H9 (cell line): ENCODE measurements around the gene PKD1. TPM values are rescaled to one million over a fixed set of nuclear protein-coding genes. Genes with fewer than 3 reads are reported as not detected.
"Not testable (repeated sequence)": the region's sequence is repeated elsewhere in the genome, so short reads cannot be mapped to it uniquely, and the experiment has no call there.

Experiments used
- DNase-seq: peaks from one replicate; pipeline ENCODE4 v3.0.0-alpha.2; 2017
- H2AFZ ChIP-seq: one replicate; pipeline ENCODE4 v1.6.1; 2013; ENCODE audit warnings: mild to moderate bottlenecking, low read length, control low read depth, moderate library complexity
- H2AK5ac ChIP-seq: 2 replicates; pipeline ENCODE4 v1.6.1; 2013; ENCODE audit warnings: low read length, control low read depth, mixed read lengths; ENCODE audit not compliant: insufficient read length
- H2BK120ac ChIP-seq: one replicate; pipeline ENCODE4 v1.6.1; 2013; ENCODE audit warnings: low read depth, mild to moderate bottlenecking, low read length, control low read depth, inconsistent platforms; ENCODE audit not compliant: poor library complexity, severe bottlenecking
- H2BK12ac ChIP-seq: 2 replicates; pipeline ENCODE4 v1.6.1; 2013; ENCODE audit warnings: low read length, control low read depth, mixed read lengths, low read depth; ENCODE audit not compliant: insufficient read length
- H2BK15ac ChIP-seq: 2 replicates; pipeline ENCODE4 v1.6.1; 2013; ENCODE audit warnings: low read depth, low read length, control low read depth
- H2BK20ac ChIP-seq: one replicate; pipeline ENCODE4 v1.6.1; 2013; ENCODE audit warnings: low read depth, mild to moderate bottlenecking, low read length, control low read depth, inconsistent platforms; ENCODE audit not compliant: poor library complexity, severe bottlenecking
- H2BK5ac ChIP-seq: 2 replicates; pipeline ENCODE4 v1.6.1; 2013; ENCODE audit warnings: low read length, control low read depth, mixed read lengths; ENCODE audit not compliant: insufficient read length
- H3K14ac ChIP-seq: 2 replicates; pipeline ENCODE4 v1.6.1; 2013; ENCODE audit warnings: low read length, control low read depth; ENCODE audit not compliant: insufficient read depth
- H3K18ac ChIP-seq: 2 replicates; pipeline ENCODE4 v1.6.1; 2013; ENCODE audit warnings: low read depth, mild to moderate bottlenecking, mixed read lengths, low read length, control low read depth; ENCODE audit not compliant: insufficient read length
- H3K23ac ChIP-seq: 2 replicates; pipeline ENCODE4 v1.6.1; 2013; ENCODE audit warnings: low read length, control low read depth, mixed read lengths, low read depth; ENCODE audit not compliant: insufficient read length
- H3K23me2 ChIP-seq: 2 replicates; pipeline ENCODE4 v1.6.1; 2013; ENCODE audit warnings: low read depth, mild to moderate bottlenecking, mixed read lengths, low read length, control low read depth; ENCODE audit not compliant: insufficient read length, poor library complexity, severe bottlenecking
- H3K27ac ChIP-seq: 2 replicates; pipeline ENCODE4 v1.5.1; 2013; ENCODE audit warnings: low read length, control low read depth, mixed read lengths, low read depth; ENCODE audit not compliant: insufficient read length
- H3K27me3 ChIP-seq: 2 replicates; pipeline ENCODE4 v1.6.1; 2013; ENCODE audit warnings: low read length, control low read depth, inconsistent platforms; ENCODE audit not compliant: insufficient read depth
- H3K4ac ChIP-seq: 2 replicates; pipeline ENCODE4 v1.6.1; 2013; ENCODE audit warnings: low read depth, mild to moderate bottlenecking, control low read depth, inconsistent platforms, low read length, moderate library complexity
- H3K4me1 ChIP-seq: 2 replicates; pipeline ENCODE4 v1.6.1; 2013; ENCODE audit warnings: low read length, control low read depth, inconsistent platforms; ENCODE audit not compliant: insufficient read depth
- H3K4me2 ChIP-seq: 2 replicates; pipeline ENCODE4 v1.6.1; 2013; ENCODE audit warnings: low read length, control low read depth, mixed read lengths; ENCODE audit not compliant: insufficient read length, insufficient read depth
- H3K56ac ChIP-seq: 2 replicates; pipeline ENCODE4 v1.6.1; 2013; ENCODE audit warnings: low read depth, mild to moderate bottlenecking, mixed read lengths, low read length, control low read depth; ENCODE audit not compliant: insufficient read length
- H3K79me1 ChIP-seq: 2 replicates; pipeline ENCODE4 v1.6.1; 2013; ENCODE audit warnings: low read depth, mild to moderate bottlenecking, moderate library complexity, low read length, control low read depth, inconsistent platforms; ENCODE audit not compliant: insufficient read depth, poor library complexity, severe bottlenecking
- H3K79me2 ChIP-seq: 2 replicates; pipeline ENCODE4 v1.6.1; 2013; ENCODE audit warnings: low read length, control low read depth, inconsistent platforms; ENCODE audit not compliant: insufficient read depth
- H3K9ac ChIP-seq: 2 replicates; pipeline ENCODE4 v1.6.1; 2013; ENCODE audit warnings: low read length, control low read depth, mixed read lengths; ENCODE audit not compliant: insufficient read length; ENCODE audit errors: extremely low read depth
- H3K9me3 ChIP-seq: one replicate; pipeline ENCODE4 v1.6.1; 2013; ENCODE audit warnings: low read depth, low read length, inconsistent platforms; ENCODE audit not compliant: control insufficient read depth
- H3T11ph ChIP-seq: one replicate; pipeline ENCODE4 v1.6.1; 2013; ENCODE audit warnings: mild to moderate bottlenecking, low read length, control low read depth, inconsistent platforms
- H4K20me1 ChIP-seq: one replicate; pipeline ENCODE4 v1.6.1; 2013; ENCODE audit not compliant: control insufficient read depth, insufficient read length, insufficient read depth
- H4K5ac ChIP-seq: 2 replicates; pipeline ENCODE4 v1.6.1; 2013; ENCODE audit warnings: low read depth, mild to moderate bottlenecking, mixed read lengths, low read length, control low read depth; ENCODE audit not compliant: insufficient read length
- H4K8ac ChIP-seq: replicated peaks from 2 replicates; pipeline ENCODE4 v1.6.1; 2013; ENCODE audit warnings: low read length, control low read depth, mixed read lengths, low read depth; ENCODE audit not compliant: insufficient read length
- H4K91ac ChIP-seq: 2 replicates; pipeline ENCODE4 v1.6.1; 2013; ENCODE audit warnings: low read depth, mild to moderate bottlenecking, moderate library complexity, mixed read lengths, low read length, control low read depth; ENCODE audit not compliant: insufficient read length
- H3K27ac Mint-ChIP-seq, 3 experiments: 2 replicates in 2 of 3; 3 replicates in 1 of 3; pipeline ENCODE4 v1.8.0; 2020 to 2021; ENCODE audit warnings: mixed read lengths in 3 of 3, mild to moderate bottlenecking in 1 of 3, moderate library complexity in 1 of 3
- H3K27me3 Mint-ChIP-seq: 2 replicates; pipeline ENCODE4 v1.8.0; 2021; ENCODE audit warnings: low read depth, mild to moderate bottlenecking, moderate library complexity, mixed read lengths
- H3K36me3 Mint-ChIP-seq, 3 experiments: 2 replicates in 2 of 3; 3 replicates in 1 of 3; pipeline ENCODE4 v1.8.0; 2020 to 2021; ENCODE audit warnings: low read depth in 3 of 3, mixed read lengths in 3 of 3; ENCODE audit not compliant: insufficient read depth in 1 of 3
- H3K4me1 Mint-ChIP-seq, 2 experiments: 2 replicates each; pipeline ENCODE4 v1.8.0; 2020; ENCODE audit warnings: mixed read lengths in 2 of 2
- H3K4me3 Mint-ChIP-seq, 2 experiments: 2 replicates in 1 of 2; 3 replicates in 1 of 2; pipeline ENCODE4 v1.8.0; 2020 to 2021; ENCODE audit warnings: mild to moderate bottlenecking in 2 of 2, mixed read lengths in 2 of 2, moderate library complexity in 1 of 2
- H3K9me3 Mint-ChIP-seq, 2 experiments: 2 replicates in 1 of 2; 3 replicates in 1 of 2; pipeline ENCODE4 v1.8.0; 2020; ENCODE audit warnings: mild to moderate bottlenecking in 2 of 2, mixed read lengths in 2 of 2, moderate library complexity in 1 of 2
- WGBS: extraction: QIAGEN DNeasy Blood & Tissue Kit; methylation state at CpG from one replicate; pipeline ENCODE4 v1.1.7; 2013; ENCODE audit warnings: missing lambda C conversion rate, low lambda C conversion rate, mixed read lengths; ENCODE audit not compliant: insufficient read length; ENCODE audit errors: extremely low coverage; 5-methylcytosine and 5-hydroxymethylcytosine counted together
- total RNA-seq: library from RNA; stranded (reverse); gene quantifications from 2 replicates; pipeline ENCODE4 v1.2.1, GENCODE V29; 2021

The PKD1 gene
- total RNA-seq, 1 experiment from 2014 or later: 88.0 TPM

DNA sequence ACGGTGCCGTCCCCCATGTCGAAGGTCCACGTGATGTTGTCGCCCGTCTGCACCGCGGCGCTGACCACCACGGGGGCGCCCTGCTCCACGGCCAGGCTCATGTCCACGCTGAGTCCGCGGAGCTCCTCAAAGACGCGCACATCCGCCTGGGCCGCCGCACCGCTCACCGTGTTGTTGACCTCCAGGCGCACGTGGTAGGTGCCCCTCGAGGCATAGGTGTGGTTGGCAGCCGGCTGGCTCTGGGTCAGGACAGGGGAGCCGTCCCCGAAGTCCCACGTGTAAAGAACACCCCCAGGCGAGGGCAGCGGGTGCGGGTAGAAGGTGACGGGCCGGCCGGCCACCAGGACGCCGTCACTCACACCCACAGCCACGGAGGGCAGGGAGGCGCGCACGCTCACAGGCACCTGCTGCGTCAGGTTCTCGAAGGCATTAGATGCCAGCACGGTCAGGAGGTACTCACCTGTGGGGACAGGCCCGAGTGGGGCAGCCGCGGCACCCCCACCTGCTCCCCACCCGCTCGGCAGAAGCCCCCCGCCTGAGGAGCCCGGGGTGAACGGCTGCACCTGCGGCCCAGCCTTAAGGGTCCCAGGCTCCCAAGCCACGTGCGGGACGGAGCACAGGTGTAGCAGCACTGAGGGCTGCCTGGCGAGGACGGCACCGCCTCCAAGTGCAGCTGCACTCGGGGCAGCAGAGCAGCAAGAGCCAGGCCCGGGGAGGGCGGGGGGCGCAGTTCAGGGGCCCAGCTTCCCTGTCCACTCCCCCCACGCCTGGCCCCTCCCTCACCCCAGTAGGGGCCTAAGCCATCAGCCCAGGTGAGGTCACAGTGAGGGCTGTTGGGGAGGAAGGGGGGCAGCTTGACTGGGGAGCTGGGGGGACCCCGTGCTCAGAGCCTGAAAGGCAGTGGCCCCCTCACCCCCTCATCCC is 24.0 kb downstream of the PKD1 start:
- H4K5ac ChIP-seq, H3K27me3 ChIP-seq, H4K8ac ChIP-seq, H3K79me2 ChIP-seq, H3K27ac Mint-ChIP-seq, H2BK15ac ChIP-seq, DNase-seq, H2AFZ ChIP-seq, H3K9me3 ChIP-seq, H3K4me1 ChIP-seq, H4K20me1 ChIP-seq, H4K91ac ChIP-seq, H3K4me1 Mint-ChIP-seq, H3K23me2 ChIP-seq, H3T11ph ChIP-seq, H2BK5ac ChIP-seq, H3K23ac ChIP-seq, H3K18ac ChIP-seq, H3K4me3 Mint-ChIP-seq, H3K27ac ChIP-seq, H2BK120ac ChIP-seq, H3K9me3 Mint-ChIP-seq, H2AK5ac ChIP-seq, H2BK12ac ChIP-seq, H3K9ac ChIP-seq, H3K27me3 Mint-ChIP-seq, H2BK20ac ChIP-seq, H3K56ac ChIP-seq, H3K4ac ChIP-seq, H3K4me2 ChIP-seq, H3K79me1 ChIP-seq, H3K14ac ChIP-seq: not testable (repeated sequence)
- WGBS: no CpG with 5 or more reads among the region's 65 CpGs
- peaks cover 2 to 22% (median 13%) of the 10 kb centered on the region in 3 experiments; a peak in 6 of 7 replicates for H3K36me3 Mint-ChIP-seq

DNA sequence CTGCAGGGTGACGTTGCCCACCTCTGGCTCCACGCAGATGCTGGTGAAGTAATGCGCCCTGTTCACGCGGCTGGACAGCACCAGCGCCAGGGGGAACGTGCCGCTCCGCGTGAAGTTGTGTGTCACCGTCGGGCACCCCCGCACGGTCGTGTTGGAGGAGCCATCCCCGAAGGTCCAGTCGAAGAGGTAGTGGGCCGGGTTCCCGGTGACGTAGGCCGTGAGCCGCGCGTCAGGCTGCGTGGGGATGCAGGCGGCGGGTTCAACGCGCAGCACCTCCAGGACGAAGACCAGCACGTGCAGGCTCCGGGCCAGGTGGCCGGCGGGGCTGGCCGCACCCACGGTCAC is 24.7 kb downstream of the PKD1 start:
- not testable (repeated sequence) for H3K27ac Mint-ChIP-seq

More for the DNA sequence above, 24.7 kb downstream of the PKD1 start:
- H3K23me2 ChIP-seq, H2BK120ac ChIP-seq, H3K4me1 Mint-ChIP-seq, H3K27me3 ChIP-seq, H2BK15ac ChIP-seq, H4K5ac ChIP-seq, H3K27me3 Mint-ChIP-seq, H2AFZ ChIP-seq, H3K18ac ChIP-seq, DNase-seq, H3K79me1 ChIP-seq, H3K23ac ChIP-seq, H3K9me3 ChIP-seq, H3K79me2 ChIP-seq, H3K4me3 Mint-ChIP-seq, H2BK5ac ChIP-seq, H2BK12ac ChIP-seq, H3K9ac ChIP-seq, H3K27ac ChIP-seq, H3K14ac ChIP-seq, H2BK20ac ChIP-seq, H3K4ac ChIP-seq, H4K20me1 ChIP-seq, H3K4me1 ChIP-seq, H3K4me2 ChIP-seq, H2AK5ac ChIP-seq, H4K8ac ChIP-seq, H4K91ac ChIP-seq, H3K9me3 Mint-ChIP-seq, H3K56ac ChIP-seq, H3T11ph ChIP-seq: not testable (repeated sequence)
- H3K36me3 Mint-ChIP-seq: peaks cover 2 to 22% (median 13%) of the 10 kb centered on the region in 3 experiments; a peak in 6 of 7 replicates
- WGBS: no CpG with 5 or more reads among the region's 36 CpGs
